Activated naive CD8-positive, alpha-beta T cell treated with anti-CD3 and anti-CD28 coated beads, Interleukin-2, amount 50 U/mL, for 16 hours (primary cell): ENCODE measurements around the gene HEXD.

Experiments
- DNase-seq: peaks from one replicate; pipeline ENCODE4 v3.0.0-alpha.2; 2020; ENCODE audit warnings: low read depth, low spot score

Gene HEXD

DNA sequence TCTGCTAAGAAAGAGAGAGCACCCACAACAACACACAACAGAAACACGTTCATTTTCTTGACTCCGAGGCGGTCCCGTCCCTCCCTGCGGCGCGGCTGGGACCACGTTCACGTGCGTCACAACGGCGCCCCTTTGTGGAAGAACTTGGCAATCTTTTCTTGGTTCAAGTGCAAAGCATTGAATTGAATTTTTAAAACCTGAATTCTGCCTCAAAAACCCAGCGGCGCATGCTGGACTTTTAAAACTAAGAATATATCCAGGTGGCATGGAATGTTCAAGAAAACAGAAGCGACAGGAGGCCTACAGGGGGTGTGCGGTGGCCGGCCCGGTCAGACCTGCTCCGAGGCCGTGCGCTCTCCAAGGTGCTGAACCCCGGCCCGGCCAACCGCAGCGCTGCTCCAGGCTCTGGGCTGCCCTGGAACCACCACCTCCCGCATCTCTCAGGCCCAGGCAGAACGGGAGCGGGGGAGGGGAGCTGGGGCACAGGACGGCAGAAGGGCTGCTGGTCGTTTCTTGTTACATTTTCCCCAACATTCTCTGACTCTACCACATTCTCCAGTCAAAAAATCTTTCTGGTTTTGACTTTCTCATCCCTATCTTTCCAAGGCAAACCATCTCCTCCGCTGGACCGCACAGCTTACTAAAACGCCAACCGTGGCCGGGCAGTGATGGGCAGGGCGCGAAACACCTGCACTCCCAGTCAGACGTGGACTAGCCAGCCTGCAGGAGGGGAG is 3.4 kb upstream of the HEXD start:
- peak; percentile 42 for DNase-seq

DNA sequence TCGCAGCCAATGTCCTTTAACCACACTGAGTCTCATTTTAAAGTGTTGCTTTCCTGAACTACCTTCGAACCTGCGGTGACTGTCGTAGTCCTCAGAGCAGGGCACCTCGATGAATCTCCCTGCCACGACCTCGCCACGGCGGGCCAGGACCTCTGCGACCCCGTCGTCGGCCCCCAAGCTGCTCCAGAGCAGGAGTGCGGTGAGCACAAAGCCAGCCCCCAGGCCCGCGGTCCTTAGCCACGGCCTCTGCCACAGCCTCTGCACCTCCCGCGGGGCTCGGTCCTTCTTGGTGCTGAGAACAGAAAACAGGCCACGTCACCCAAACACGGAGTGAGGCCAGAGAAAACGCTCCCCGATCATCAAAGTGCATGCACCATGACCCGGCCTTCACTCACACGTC is 2.8 kb upstream of the HEXD start:
- DNase-seq = no peak

DNA sequence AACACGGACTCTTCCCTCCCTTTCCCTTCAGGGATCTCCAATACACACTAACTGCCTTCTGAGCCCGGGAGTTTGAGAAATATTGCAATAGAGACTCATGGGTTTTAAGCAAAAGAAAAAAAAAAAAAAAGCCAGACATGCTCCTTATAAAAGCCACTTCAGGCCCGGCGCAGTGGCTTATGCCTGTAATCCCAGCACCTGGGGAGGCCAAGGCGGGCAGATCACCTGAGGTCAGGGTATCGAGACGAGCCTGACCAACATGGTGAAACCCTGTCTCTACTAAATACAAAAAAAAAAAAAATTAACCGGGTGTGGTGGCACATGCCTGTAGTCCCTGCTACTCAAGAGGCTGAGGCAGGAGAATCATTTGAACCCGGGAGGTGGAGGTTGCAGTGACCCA is 2.4 kb upstream of the HEXD start:
- DNase-seq = no peak

DNA sequence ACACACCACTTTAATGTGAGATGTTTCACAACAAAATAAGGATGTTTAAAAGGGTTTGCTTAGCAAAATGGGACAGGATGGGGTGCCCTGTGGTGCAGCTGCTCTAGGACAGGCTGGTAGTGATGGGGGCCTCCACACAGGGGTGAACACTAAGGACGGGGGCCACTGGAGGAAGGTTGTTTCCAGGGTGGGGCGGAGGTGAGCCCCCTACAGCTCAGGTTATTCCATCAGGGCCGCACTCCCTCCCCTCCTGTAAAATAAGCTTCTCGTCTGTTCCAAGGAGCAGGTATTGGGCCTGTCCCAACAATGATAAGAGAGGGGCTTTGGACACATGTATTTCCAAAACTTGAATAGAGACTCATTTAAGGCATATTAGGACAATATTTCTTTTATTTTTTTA is 1.9 kb upstream of the HEXD start:
- no peak for DNase-seq

DNA sequence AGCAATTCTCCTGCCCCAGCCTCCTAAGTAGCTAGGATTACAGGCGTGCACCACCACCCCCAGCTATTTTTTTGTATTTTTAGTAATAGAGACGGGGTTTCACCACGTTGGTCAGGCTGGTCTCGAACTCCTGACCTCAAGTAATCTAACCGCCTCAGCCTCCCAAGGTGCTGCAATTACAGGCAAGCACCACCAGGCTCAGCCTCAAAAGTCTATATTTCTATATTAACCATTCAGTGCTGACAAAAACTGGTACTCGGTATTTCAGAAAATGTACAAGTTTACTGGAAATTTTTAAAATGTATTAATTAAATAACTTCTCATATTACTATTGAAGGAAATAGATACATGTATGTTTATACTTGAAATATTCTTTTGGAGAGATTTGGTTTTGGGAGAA is 1.4 kb upstream of the HEXD start:
- DNase-seq = no peak

DNA sequence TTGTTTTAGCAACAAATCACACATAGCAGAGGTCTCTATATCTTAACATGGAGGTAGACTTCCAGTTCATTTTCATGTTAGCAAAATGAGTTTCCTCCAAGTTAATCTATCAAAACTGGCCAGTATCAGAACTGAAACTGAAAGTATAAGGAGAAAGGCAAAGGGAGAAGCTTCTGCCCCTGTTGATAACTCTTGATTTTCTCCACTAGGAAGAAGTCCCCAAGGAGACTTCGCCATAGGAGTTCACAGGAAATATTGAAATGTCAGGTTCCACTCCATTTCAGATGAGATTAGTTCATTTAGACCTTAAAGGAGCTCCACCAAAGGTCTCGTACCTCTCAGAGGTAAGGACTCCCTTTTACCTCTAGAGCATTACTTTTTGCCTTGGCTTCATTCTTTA is 1.4 kb downstream of the HEXD start:
- DNase-seq = no peak

DNA sequence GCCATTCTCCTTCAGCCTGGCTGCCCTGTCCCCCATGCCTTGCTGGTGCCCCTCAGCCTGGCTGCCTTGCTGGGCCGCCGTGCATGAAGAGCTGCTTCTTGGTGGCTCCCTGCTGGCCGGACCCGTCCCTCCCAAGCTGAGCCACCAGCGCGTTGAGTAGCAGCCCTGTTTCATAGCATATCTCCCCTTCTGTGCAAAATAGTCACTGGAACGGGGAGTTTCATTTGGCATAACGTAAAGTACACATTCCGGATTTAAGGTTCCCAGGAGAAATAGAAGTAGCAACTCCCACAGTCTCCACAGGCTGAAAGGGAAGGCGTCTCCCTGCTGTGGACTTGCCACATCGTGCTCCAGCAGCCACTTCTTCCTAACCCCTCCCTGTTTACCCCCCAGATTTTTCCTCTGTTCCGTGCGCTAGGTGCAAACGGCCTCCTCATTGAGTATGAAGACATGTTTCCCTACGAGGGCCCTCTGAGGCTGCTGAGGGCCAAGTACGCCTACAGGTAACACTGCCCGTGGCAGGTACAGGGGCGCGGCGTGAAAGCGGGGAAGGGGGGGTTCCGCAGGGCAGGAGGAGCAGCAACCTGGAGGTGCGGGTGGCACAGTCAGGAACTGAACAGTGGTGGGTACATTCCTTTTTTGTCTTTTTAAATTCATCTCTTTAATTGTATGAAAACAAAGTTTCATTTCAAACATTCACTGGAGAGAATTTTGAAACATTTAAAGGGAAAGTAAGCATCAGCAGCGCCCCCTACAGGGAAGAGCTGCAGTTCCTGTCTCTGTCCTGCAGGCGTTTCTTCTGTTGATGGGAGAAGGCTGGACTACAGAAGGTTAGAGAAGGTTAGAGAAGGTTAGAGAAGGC is 6.1 kb downstream of the HEXD start:
- no peak for DNase-seq

DNA sequence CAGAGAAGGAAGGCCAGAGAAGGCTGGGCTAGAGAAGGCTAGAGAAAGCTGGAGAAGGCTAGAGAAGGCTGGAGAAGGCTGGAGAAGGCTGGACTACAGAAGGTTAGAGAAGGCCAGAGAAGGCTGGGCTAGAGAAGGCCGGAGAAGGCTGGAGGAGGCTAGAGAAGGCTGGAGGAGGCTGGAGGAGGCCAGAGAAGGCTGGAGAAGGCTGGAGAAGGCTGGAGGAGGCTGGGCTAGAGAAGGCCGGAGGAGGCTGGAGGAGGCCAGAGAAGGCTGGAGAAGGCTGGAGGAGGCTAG is 6.7 kb downstream of the HEXD start:
- no peak for DNase-seq

DNA sequence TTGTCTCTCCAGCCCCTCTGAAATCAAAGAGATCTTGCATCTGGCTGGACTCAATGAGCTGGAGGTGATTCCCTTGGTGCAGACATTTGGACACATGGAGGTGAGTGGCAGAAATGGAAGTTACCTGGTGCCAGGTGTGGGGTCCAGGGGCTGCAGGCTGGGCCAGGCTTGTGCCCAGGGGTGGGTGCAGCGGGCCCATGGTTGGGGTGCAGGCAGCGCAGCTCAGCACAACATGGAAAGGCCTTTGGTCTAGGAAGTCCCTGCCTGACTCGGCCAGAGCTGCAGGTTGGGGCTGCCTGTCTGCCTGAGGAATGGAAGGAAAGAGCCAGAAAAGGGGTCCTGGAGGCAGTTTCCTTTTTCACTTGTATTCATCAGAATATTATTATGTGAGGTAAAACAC is 10.4 kb downstream of the HEXD start:
- DNase-seq = no peak

DNA sequence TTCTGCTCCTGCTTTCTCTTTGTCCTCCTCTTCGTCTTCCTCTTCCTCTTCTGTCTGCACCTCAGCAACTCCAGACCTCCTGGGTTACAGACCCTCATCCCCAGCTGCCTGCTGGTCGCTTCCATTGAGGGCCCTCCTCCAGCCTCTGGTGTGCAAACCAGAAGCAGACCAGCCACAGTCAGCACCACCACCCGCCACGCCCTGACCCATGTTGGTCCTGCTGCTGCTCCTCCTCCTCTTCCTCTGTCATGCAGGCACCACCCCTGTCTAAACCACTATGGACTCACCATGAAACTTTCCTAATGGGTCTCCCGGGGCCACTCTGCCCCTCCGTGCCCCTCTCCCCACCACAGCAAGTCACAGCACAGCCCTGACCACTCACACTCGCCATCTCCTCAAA is 11.7 kb downstream of the HEXD start:
- no peak for DNase-seq

DNA sequence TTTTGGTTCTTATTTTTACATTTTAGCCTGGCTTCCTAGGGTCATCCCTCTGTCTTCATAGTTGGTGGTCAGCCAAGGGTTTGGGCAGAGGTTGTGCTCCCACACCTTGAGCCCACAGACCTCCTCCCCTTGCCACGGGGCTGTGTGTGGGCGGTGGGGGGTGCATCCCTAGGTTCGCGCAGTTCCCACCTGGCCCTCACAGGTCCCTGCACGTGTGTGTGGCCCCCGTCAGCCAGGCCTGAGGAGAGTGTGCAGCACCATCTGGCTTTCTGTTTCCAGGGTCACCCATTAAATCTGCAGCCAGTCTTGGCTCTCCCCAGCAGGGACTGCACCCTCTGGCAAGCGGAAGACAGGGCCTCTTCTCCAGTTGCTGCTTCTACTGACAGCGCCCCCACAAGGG is 13.9 kb downstream of the HEXD start:
- DNase-seq = no peak

DNA sequence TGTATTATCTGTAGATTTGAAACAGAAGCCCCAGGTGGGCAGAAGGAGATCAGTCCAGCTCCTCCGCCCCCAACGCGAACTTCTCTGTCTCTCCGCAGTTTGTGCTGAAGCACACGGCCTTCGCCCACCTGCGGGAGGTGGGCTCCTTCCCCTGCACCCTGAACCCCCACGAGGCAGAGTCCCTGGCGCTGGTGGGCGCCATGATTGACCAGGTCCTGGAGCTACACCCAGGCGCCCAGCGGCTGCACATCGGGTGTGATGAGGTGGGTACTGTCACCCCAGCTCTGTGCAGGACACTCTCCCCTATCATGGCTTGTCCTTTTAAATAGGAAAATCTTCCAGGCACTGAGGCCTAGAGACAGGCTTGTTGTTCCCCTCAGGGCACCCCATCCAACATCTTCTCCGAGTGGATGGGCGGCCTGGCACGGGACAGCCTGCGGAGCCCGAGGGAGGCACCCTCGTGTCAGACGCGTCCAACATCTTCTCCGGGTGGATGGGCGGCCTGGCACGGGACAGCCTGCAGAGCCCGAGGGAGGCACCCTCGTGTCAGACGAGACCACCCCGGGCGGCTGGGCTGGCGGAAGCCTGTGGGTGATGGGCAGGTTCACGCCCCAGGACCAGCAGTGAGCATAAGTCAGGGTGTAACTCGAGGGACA is 15.5 kb downstream of the HEXD start:
- no peak for DNase-seq

DNA sequence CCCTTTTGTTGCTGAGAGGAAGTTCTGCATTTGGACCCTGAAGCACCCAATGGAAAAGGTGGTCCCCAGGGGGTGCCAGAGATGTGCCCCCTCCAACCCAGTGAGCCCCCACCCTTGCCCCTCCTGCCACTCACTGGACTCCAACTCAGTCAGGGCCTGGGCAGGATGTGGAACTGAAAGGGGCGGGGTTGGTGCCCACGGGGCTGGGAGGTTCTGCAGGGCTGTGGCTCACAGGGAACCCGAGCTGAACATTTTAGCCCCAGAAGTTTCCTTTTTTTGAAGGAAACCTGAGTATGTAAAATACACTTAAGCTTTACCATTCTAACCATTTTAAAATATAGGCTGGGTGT is 16.0 kb downstream of the HEXD start:
- DNase-seq = no peak

DNA sequence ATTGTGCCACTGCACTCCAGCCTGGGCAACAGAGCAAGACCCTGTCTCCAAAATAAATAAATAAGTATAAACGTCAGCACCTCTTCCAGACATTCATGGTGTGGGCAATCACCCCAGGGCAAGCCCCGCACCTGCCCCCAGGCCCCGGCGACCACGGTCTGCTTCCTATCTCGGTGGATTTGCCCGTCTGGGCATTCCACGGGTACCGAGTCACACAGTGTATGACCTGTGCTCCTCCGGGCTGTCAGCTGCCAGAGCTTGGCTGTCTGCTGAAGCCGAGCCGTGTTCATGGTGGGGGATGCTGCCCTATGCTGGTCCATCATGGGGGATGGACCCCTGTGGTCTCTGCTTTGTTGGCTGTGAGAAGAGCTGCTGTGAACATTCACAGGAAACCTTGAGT is 17.0 kb downstream of the HEXD start:
- no peak for DNase-seq

DNA sequence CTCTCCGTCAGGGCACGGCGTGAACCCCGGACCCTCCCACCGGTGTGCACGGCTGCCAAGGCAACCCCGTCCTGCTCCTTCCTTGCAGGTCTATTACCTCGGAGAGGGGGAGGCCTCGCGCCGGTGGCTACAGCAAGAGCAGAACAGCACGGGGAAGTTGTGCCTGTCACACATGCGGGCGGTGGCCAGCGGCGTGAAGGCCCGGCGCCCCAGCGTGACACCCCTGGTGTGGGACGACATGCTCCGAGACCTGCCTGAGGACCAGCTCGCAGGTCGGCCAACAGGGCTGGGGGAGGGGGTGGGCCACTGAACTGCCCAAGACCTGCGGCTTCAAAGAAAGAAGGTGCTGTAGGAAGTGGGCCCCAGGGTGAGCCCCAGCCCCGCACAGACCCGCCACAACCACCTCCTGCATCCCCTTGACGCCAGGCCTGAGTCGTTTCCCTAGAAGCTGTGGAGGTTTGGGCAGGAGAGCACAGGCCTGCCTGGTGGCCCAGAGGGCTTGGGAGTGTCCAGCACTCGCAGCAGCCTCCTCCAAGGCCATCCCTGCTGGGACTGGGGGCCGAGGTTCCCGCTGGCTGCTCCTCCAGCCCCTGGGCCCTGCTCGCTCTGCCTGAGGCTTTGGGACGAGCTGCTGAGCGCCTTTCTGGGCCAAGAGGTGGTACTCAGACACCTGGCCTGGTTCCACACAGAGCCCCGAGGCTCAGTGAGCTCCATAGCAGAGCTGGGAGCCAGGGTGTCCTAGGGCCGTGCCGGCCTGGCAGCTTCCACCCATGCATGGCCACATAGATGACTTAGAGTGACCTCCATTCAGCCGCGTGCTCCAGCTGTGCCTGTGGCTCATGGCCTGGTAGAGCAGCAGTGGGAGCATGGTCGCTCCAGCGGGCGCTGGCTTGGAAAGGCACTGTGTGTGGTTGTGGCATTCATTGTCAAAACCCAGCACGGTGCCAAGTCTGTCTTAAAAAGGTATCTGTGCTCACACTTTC is 17.7 kb downstream of the HEXD start:
- no peak for DNase-seq

DNA sequence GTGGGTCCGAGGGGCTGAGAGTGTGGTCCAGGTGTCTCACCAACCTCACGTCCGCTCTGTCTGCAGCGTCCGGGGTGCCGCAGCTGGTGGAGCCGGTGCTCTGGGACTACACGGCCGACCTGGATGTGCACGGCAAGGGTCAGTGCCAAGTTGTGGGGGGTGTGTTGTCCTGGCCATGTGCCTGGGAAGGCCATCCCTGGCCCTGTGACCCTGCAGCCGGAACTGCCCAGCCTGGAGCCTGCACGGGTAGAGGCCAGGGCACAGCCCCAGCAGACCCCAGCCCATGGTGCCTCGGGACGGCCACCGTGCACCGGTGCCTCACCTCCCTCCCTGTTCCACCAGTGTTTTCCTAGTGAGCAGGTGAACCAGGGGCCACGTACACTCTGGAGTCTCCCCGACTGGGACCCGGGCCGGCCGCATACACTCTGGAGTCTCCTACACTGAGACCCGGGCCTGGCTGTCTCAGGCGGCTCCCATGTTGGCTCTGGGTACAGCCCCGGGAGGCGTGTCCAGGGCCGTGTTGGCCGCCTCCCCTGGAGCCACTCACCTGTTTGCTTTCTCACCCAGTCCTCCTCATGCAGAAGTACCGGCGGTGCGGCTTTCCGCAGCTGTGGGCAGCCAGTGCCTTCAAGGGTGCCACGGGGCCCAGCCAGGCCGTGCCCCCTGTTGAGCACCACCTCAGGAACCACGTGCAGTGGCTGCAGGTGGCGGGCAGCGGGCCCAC is 18.6 kb downstream of the HEXD start:
- no peak for DNase-seq

DNA sequence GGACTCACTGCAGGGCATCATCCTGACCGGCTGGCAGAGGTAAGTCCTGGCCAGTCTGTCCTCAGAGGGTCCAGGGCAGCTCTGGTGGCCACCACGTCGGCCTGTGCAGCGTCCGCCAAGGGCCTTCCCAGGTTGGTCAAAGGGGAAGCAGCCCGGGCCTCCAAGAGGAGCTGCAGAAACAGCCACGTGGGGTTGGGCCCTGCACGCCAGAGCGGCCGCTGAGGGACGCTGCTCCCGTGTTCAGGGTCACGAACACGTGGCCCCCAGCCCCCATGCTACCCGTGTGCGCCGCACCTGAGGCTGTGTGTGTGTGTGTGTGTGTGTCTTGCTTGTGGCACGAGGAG is 19.1 kb downstream of the HEXD start:
- no peak for DNase-seq

DNA sequence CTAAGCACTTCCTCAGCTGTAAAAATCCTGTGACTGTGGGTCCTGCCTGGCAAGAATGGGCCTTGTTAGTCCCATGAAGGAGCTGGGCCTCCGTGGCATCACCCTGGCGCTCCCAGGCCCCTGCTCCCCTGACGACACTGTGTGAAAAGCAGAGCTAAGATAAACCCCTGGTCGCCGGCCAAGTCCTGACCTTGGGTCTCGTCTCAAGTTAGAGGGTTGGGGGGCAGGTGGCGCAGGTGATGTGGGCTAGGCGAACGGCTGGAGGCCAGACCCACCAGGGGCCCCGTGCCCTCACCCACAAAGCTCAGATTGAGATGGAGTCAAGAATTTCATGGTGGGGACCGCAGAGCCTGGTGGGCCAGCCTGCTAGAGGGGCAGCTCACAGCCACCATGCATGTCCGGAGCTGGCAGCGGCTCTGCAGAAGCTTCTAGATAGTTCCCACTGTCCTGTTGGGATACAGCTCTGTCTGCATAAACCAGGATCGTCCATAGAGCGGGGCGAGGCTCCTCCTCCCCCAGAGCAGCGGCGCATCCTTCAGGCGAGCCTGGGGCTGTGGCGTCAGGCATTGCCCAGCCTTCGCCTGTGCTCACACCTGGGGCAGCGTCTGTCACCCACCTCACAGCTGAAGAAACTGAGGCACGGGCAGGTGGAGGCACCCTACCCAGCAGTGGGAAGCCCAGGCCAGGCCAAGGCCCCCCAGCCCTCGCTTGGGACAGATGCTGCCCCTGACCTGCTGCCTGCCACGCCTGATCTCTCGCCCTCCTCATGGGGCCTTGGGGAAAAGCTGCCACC is 20.4 kb downstream of the HEXD start:
- DNase-seq = no peak

DNA sequence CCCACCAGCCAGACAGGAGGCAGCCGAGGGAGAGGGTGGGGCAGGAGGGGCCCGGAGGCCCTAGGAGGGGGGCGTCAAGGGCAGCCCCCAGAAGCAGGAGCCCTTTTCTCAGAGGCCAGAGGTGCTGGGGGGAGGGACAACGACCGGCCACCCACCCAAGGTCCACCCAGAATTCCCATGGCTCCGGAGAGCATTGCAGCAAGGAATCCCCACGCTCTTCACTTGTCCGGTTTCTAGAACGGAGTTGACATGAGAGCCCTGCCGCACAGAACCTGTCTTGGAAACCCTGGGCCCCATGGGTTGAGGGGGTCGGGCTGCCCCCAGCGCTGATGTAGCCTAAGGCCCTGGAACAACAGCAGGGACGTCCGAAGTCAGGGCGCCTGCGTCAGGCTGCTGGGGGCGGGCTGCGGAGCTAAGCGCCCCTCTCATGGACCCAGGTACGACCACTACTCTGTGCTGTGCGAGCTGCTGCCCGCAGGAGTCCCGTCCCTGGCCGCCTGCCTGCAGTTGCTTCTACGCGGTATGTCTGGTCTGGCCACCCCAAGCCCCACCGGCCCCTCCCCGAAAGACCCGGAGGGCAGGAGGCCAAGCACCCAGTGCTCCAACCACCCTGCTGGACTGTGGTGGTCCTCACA is 21.2 kb downstream of the HEXD start:
- DNase-seq = no peak

DNA sequence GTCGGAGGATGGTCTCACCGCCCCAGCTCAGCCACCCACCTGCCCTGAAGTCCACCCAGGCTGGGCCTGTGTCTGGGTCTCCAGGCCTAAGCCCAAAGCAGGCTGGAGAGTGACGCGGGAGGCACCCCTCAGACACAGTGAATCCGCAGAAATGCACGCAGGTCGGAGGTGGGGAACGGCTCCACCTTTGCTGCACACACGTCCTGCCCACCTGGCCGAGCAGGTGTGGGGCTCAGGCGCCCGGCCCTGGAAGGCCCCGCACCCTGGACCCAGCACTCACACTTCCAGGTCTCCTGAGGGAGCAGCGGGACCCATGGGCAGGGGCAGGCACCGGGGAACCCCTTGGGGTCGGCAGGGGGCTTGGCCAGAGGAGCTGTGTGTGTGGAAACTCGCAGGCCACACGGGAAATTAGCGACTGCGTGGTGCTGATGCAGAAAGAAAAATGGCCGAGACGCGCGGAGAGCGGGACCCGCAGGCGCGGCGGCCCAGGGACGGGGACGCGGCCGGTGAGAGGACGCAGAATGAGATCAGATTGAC is 21.8 kb downstream of the HEXD start:
- no peak for DNase-seq
